ENCODE results near the gene ZNF219. TPM values are rescaled to one million over a fixed set of nuclear protein-coding genes. Genes with fewer than 3 reads are reported as not detected.

Gene ZNF219
- total and polyA plus RNA-seq, 2 donors: 11.2 to 21.9 TPM

- Histone ChIP-seq H3K27ac (ENCODE audit: low read depth in 1 of 2, low read length in 1 of 2) (no peak overlapping the region), H3K36me3 (ENCODE audit: control insufficient read depth in 2 of 2, insufficient read depth in 2 of 2, low read length in 1 of 2) (peaks cover 30 to 46% of the 10 kb centered on the region in 2 donors), H3K4me3 (ENCODE audit: low read length in 2 of 2) (no peak overlapping the region), H3K4me1 (ENCODE audit: control insufficient read depth in 2 of 2, insufficient read depth in 2 of 2, low read length in 2 of 2) (peaks cover 5 to 44% of the 10 kb centered on the region in 2 donors), H3K27me3 (ENCODE audit: control insufficient read depth in 2 of 2, insufficient read depth in 1 of 2, low read length in 1 of 2) (no peaks in the 10 kb centered on the region), H3K9me3 (ENCODE audit: control insufficient read depth in 2 of 2, insufficient read depth in 1 of 2, low read length in 1 of 2) (peaks cover 0 to 5% of the 10 kb centered on the region in 2 donors)
- 97% methylated on average over 45 of the region's 45 CpGs for WGBS
- DNase-seq (ENCODE audit: low read depth in 6 of 9, low spot score in 9 of 9): no peak
Measured at GRCh38 chr14:21090940-21091663, 7.4 kb downstream of the ZNF219 start.

DNA sequence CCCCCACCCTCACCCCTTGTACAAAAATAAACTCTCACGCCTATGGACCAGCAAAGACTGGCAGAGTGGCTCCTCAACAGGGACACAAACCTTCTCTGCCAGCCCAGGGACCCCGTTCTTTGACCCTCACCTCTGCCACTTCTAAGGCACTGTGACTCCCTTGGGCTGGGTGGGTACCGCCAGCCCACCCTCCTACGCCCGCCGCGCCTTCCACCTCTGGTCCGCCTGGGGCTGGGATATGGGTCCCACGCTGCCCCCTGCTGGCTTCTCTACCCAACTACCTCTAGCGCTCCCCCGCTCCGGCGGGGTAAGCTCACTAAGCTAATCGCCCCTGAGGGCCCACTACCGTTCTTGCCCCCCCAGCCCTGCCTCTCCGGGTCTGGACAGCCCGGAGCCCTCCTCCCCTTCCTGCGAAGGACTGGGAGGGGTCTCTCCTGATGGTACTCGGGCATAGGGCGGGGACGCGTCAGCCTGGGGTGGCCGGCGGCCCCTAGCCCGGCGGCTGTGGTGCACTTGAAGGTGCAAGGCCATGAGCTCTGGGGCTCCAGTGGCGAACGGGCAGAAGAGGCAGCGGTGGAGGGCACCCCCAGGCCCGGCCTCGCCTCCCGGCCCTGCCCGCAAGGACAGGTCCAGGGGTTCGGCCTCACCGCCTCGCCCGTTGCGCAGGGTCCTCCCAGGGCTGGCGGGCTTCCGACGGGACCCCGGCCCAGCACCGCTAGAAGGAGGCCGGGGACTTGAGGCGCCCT lies 8.1 kb downstream of the ZNF219 start:
- no peaks in the 10 kb centered on the region for H3K27me3 ChIP-seq (ENCODE audit: control insufficient read depth in 2 of 2, insufficient read depth in 1 of 2, low read length in 1 of 2)
- H3K4me1 ChIP-seq (ENCODE audit: control insufficient read depth in 2 of 2, insufficient read depth in 2 of 2, low read length in 2 of 2): peaks cover 4 to 40% of the 10 kb centered on the region in 2 donors
- H3K9me3 ChIP-seq (ENCODE audit: control insufficient read depth in 2 of 2, insufficient read depth in 1 of 2, low read length in 1 of 2): peaks cover 0 to 5% of the 10 kb centered on the region in 2 donors
- WGBS: 97% methylated on average over 45 of the region's 45 CpGs
- H3K36me3 ChIP-seq (ENCODE audit: control insufficient read depth in 2 of 2, insufficient read depth in 2 of 2, low read length in 1 of 2): peaks cover 30 to 46% of the 10 kb centered on the region in 2 donors
- H3K4me3 ChIP-seq (ENCODE audit: low read length in 2 of 2): no peak overlapping the region
- DNase-seq (ENCODE audit: low read depth in 6 of 9, low spot score in 9 of 9): no peak
- no peak overlapping the region for H3K27ac ChIP-seq (ENCODE audit: low read depth in 1 of 2, low read length in 1 of 2)

- Histone ChIP-seq H3K4me3 (ENCODE audit: low read length in 2 of 2) (no peak overlapping the region), H3K4me1 (ENCODE audit: control insufficient read depth in 2 of 2, insufficient read depth in 2 of 2, low read length in 2 of 2) (peaks cover 4 to 36% of the 10 kb centered on the region in 2 donors), H3K27me3 (ENCODE audit: control insufficient read depth in 2 of 2, insufficient read depth in 1 of 2, low read length in 1 of 2) (no peaks in the 10 kb centered on the region), H3K27ac (ENCODE audit: low read depth in 1 of 2, low read length in 1 of 2) (no peak overlapping the region), H3K9me3 (ENCODE audit: control insufficient read depth in 2 of 2, insufficient read depth in 1 of 2, low read length in 1 of 2) (peaks cover 0 to 5% of the 10 kb centered on the region in 2 donors), H3K36me3 (ENCODE audit: control insufficient read depth in 2 of 2, insufficient read depth in 2 of 2, low read length in 1 of 2) (peaks cover 30 to 46% of the 10 kb centered on the region in 2 donors)
- WGBS: 98% methylated on average over 5 of the region's 5 CpGs
- DNase-seq (ENCODE audit: low read depth in 6 of 9, low spot score in 9 of 9): no peak
Measured at GRCh38 chr14:21089877-21090193, 8.6 kb downstream of the ZNF219 start.

DNA sequence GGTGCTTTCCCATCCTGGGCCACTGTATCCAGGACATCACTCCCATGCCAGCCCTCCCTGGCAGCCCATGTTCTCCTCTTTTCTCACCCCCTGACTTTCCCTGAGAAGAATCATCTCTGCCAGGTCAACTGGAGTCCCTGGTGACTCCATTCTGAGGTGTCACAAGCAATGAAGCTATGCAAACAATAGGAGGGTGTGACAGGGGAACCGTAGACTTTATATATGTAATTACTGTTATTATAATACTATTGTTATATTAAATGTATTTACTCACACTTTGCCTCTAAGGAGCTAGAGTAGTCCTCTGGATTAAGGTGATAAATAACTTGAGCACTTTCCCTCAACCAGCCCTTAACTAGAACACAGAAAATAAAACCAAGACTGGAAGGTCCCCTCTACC lies 9.2 kb downstream of the ZNF219 start:
- WGBS: 98% methylated on average over 1 of the region's 1 CpG
- Histone ChIP-seq H3K4me3 (ENCODE audit: low read length in 2 of 2) (no peak overlapping the region), H3K9me3 (ENCODE audit: control insufficient read depth in 2 of 2, insufficient read depth in 1 of 2, low read length in 1 of 2) (peaks cover 0 to 5% of the 10 kb centered on the region in 2 donors), H3K36me3 (ENCODE audit: control insufficient read depth in 2 of 2, insufficient read depth in 2 of 2, low read length in 1 of 2) (peaks cover 30 to 46% of the 10 kb centered on the region in 2 donors), H3K27me3 (ENCODE audit: control insufficient read depth in 2 of 2, insufficient read depth in 1 of 2, low read length in 1 of 2) (no peaks in the 10 kb centered on the region), H3K4me1 (ENCODE audit: control insufficient read depth in 2 of 2, insufficient read depth in 2 of 2, low read length in 2 of 2) (peaks cover 2 to 33% of the 10 kb centered on the region in 2 donors), H3K27ac (ENCODE audit: low read depth in 1 of 2, low read length in 1 of 2) (no peak overlapping the region)
- DNase-seq (ENCODE audit: low read depth in 6 of 9, low spot score in 9 of 9): no peak

- Histone ChIP-seq H3K4me3 (ENCODE audit: low read length in 2 of 2) (no peak overlapping the region), H3K27ac (ENCODE audit: low read depth in 1 of 2, low read length in 1 of 2) (no peak overlapping the region), H3K9me3 (ENCODE audit: control insufficient read depth in 2 of 2, insufficient read depth in 1 of 2, low read length in 1 of 2) (peaks cover 0 to 5% of the 10 kb centered on the region in 2 donors), H3K4me1 (ENCODE audit: control insufficient read depth in 2 of 2, insufficient read depth in 2 of 2, low read length in 2 of 2) (peaks cover 0 to 27% of the 10 kb centered on the region in 2 donors), H3K36me3 (ENCODE audit: control insufficient read depth in 2 of 2, insufficient read depth in 2 of 2, low read length in 1 of 2) (peaks cover 30 to 46% of the 10 kb centered on the region in 2 donors), H3K27me3 (ENCODE audit: control insufficient read depth in 2 of 2, insufficient read depth in 1 of 2, low read length in 1 of 2) (no peaks in the 10 kb centered on the region)
- WGBS: 95% methylated on average over 4 of the region's 4 CpGs
- DNase-seq (ENCODE audit: low read depth in 6 of 9, low spot score in 9 of 9): no peak
Measured at GRCh38 chr14:21088687-21089086, 9.8 kb downstream of the ZNF219 start.

GRCh38 chr14:21087294-21088091 lies 11.0 kb downstream of the ZNF219 start:
- DNase-seq (ENCODE audit: low read depth in 6 of 9, low spot score in 9 of 9): peak in 7 of 9 donors; percentile 61 to 93 (median 82)
- WGBS: 66% methylated on average over 19 of the region's 19 CpGs
- Histone ChIP-seq H3K4me1 (ENCODE audit: control insufficient read depth in 2 of 2, insufficient read depth in 2 of 2, low read length in 2 of 2) (peaks cover 0 to 16% of the 10 kb centered on the region in 2 donors), H3K4me3 (ENCODE audit: low read length in 2 of 2) (no peak overlapping the region), H3K9me3 (ENCODE audit: control insufficient read depth in 2 of 2, insufficient read depth in 1 of 2, low read length in 1 of 2) (no peaks in the 10 kb centered on the region), H3K36me3 (ENCODE audit: control insufficient read depth in 2 of 2, insufficient read depth in 2 of 2, low read length in 1 of 2) (peaks cover 27 to 39% of the 10 kb centered on the region in 2 donors), H3K27me3 (ENCODE audit: control insufficient read depth in 2 of 2, insufficient read depth in 1 of 2, low read length in 1 of 2) (no peaks in the 10 kb centered on the region), H3K27ac (ENCODE audit: low read depth in 1 of 2, low read length in 1 of 2) (peak overlapping the region; percentile 11 to 36)

GRCh38 chr14:21086908-21087293 lies 11.6 kb downstream of the ZNF219 start:
- H3K36me3 ChIP-seq (ENCODE audit: control insufficient read depth in 2 of 2, insufficient read depth in 2 of 2, low read length in 1 of 2): peaks cover 22 to 34% of the 10 kb centered on the region in 2 donors
- no peaks in the 10 kb centered on the region for H3K9me3 ChIP-seq (ENCODE audit: control insufficient read depth in 2 of 2, insufficient read depth in 1 of 2, low read length in 1 of 2)
- H3K27me3 ChIP-seq (ENCODE audit: control insufficient read depth in 2 of 2, insufficient read depth in 1 of 2, low read length in 1 of 2): no peaks in the 10 kb centered on the region
- H3K4me3 ChIP-seq (ENCODE audit: low read length in 2 of 2): no peak overlapping the region
- peaks cover 0 to 12% of the 10 kb centered on the region in 2 donors for H3K4me1 ChIP-seq (ENCODE audit: control insufficient read depth in 2 of 2, insufficient read depth in 2 of 2, low read length in 2 of 2)
- no peak for DNase-seq (ENCODE audit: low read depth in 6 of 9, low spot score in 9 of 9)
- peak overlapping the region in 1 of 2 donors; percentile 11 for H3K27ac ChIP-seq (ENCODE audit: low read depth in 1 of 2, low read length in 1 of 2)
- WGBS: 97% methylated on average over 4 of the region's 4 CpGs

GRCh38 chr14:21084998-21085853 lies 13.2 kb downstream of the ZNF219 start:
- H3K4me1 ChIP-seq (ENCODE audit: control insufficient read depth in 2 of 2, insufficient read depth in 2 of 2, low read length in 2 of 2): peaks cover 0 to 12% of the 10 kb centered on the region in 2 donors
- DNase-seq (ENCODE audit: low read depth in 6 of 9, low spot score in 9 of 9): no peak
- 94% methylated on average over 17 of the region's 17 CpGs for WGBS

More at GRCh38 chr14:21084998-21085853, 13.2 kb downstream of the ZNF219 start:
- Histone ChIP-seq H3K9me3 (ENCODE audit: control insufficient read depth in 2 of 2, insufficient read depth in 1 of 2, low read length in 1 of 2) (no peaks in the 10 kb centered on the region), H3K36me3 (ENCODE audit: control insufficient read depth in 2 of 2, insufficient read depth in 2 of 2, low read length in 1 of 2) (peaks cover 6 to 18% of the 10 kb centered on the region in 2 donors), H3K27ac (ENCODE audit: low read depth in 1 of 2, low read length in 1 of 2) (no peak overlapping the region), H3K4me3 (ENCODE audit: low read length in 2 of 2) (no peak overlapping the region), H3K27me3 (ENCODE audit: control insufficient read depth in 2 of 2, insufficient read depth in 1 of 2, low read length in 1 of 2) (no peaks in the 10 kb centered on the region)

Measured in thymus (tissue), 11 donors.